GM23338 (cell line): Measurements from ENCODE around the gene CLIP1. TPM values are rescaled to one million over a fixed set of nuclear protein-coding genes. Genes with fewer than 3 reads are reported as not detected.
A peak's percentile ranks its signal among the peaks of the same experiment; 100 is the strongest.

Experiments used
- ATAC-seq: fragments of 200-7000 bp; cut with Tn5 transposase; 3 replicates; pipeline ENCODE4 v1.9.1; 2020
- DNase-seq: peaks from one replicate; pipeline ENCODE4 v3.0.0-alpha.2; 2015; ENCODE audit warnings: low spot score
- H2AFZ ChIP-seq: fragments of 200-600 bp; sonication (generic); 2 replicates; pipeline ENCODE4 v1.8.0; 2016; ENCODE audit warnings: antibody characterized with exemption, mild to moderate bottlenecking, moderate library complexity
- H3F3A ChIP-seq: fragments of 200-600 bp; sonication (generic); replicated peaks from 2 replicates; pipeline ENCODE4 v1.8.0; 2017; ENCODE audit warnings: antibody characterized with exemption, mixed run types, low read depth
- H3K27ac ChIP-seq: fragments of 200-600 bp; sonication (generic); 2 replicates; pipeline ENCODE4 v1.6.1; 2016; ENCODE audit warnings: low read depth
- H3K27me3 ChIP-seq: fragments of 200-600 bp; sonication (generic); 2 replicates; pipeline ENCODE4 v1.8.0; 2016; ENCODE audit warnings: mild to moderate bottlenecking, mixed run types, moderate library complexity; ENCODE audit not compliant: insufficient read depth
- H3K36me3 ChIP-seq: fragments of 200-600 bp; sonication (generic); 2 replicates; pipeline ENCODE4 v1.8.0; 2016; ENCODE audit warnings: mild to moderate bottlenecking; ENCODE audit not compliant: insufficient read depth
- H3K4me1 ChIP-seq: fragments of 200-600 bp; sonication (generic); 2 replicates; pipeline ENCODE4 v1.8.0; 2016; ENCODE audit warnings: mild to moderate bottlenecking, moderate library complexity; ENCODE audit not compliant: insufficient read depth
- H3K4me2 ChIP-seq: fragments of 200-600 bp; sonication (generic); 2 replicates; pipeline ENCODE4 v1.7.1; 2017; ENCODE audit warnings: mixed run types
- H3K4me3 ChIP-seq: fragments of 200-600 bp; sonication (generic); 2 replicates; pipeline ENCODE4 v1.6.1; 2016; ENCODE audit warnings: mixed run types
- H3K79me2 ChIP-seq: fragments of 200-600 bp; sonication (generic); replicated peaks from 2 replicates; pipeline ENCODE4 v1.8.0; 2017; ENCODE audit warnings: mild to moderate bottlenecking; ENCODE audit not compliant: insufficient read depth
- H3K9me2 ChIP-seq: fragments of 200-600 bp; sonication (generic); 2 replicates; pipeline ENCODE4 v1.8.0; 2017; ENCODE audit not compliant: insufficient read depth
- H4K20me1 ChIP-seq: fragments of 200-600 bp; sonication (generic); replicated peaks from 2 replicates; pipeline ENCODE4 v1.8.0; 2017; ENCODE audit warnings: mild to moderate bottlenecking; ENCODE audit not compliant: insufficient read depth
- H3K27ac Mint-ChIP-seq: 2 replicates; pipeline ENCODE4 v1.8.0; 2020; ENCODE audit warnings: inconsistent platforms, mild to moderate bottlenecking, moderate library complexity, mixed read lengths
- H3K27me3 Mint-ChIP-seq: 3 replicates; pipeline ENCODE4 v1.8.0; 2022; ENCODE audit warnings: low read depth, mild to moderate bottlenecking, moderate library complexity, mixed read lengths, inconsistent platforms; ENCODE audit not compliant: insufficient read depth, poor library complexity
- H3K36me3 Mint-ChIP-seq: 3 replicates; pipeline ENCODE4 v1.8.0; 2021; ENCODE audit warnings: low read depth, mild to moderate bottlenecking, inconsistent platforms, moderate library complexity, mixed read lengths
- H3K4me1 Mint-ChIP-seq: 3 replicates; pipeline ENCODE4 v1.8.0; 2020; ENCODE audit warnings: mild to moderate bottlenecking, inconsistent platforms, mixed read lengths
- H3K4me3 Mint-ChIP-seq: 3 replicates; pipeline ENCODE4 v1.8.0; 2021; ENCODE audit warnings: moderate library complexity, mild to moderate bottlenecking, inconsistent platforms, mixed read lengths
- H3K9me3 Mint-ChIP-seq: 3 replicates; pipeline ENCODE4 v1.8.0; 2020; ENCODE audit warnings: moderate library complexity, mild to moderate bottlenecking, inconsistent platforms, mixed read lengths
- EZH2 ChIP-seq: fragments of 200-600 bp; sonication (generic); IDR thresholded peaks from one replicate; pipeline ENCODE4 v1.8.0; 2017; ENCODE audit warnings: antibody characterized with exemption, mild to moderate bottlenecking, low read depth; ENCODE audit not compliant: unreplicated experiment
- EZH2phosphoT487 ChIP-seq: fragments of 200-600 bp; sonication (generic); IDR thresholded peaks from one replicate; pipeline ENCODE4 v1.8.1; 2018; ENCODE audit warnings: antibody characterized with exemption; ENCODE audit not compliant: unreplicated experiment
- JUNB ChIP-seq: IDR thresholded peaks from one replicate; pipeline ENCODE4 v1.6.1; 2016; ENCODE audit warnings: antibody characterized with exemption; ENCODE audit not compliant: unreplicated experiment
- NANOG ChIP-seq: IDR thresholded peaks from 2 replicates; pipeline ENCODE4 v1.6.1; 2016; ENCODE audit warnings: antibody characterized with exemption, borderline replicate concordance
- POLR2AphosphoS5 ChIP-seq: IDR thresholded peaks from 2 replicates; pipeline ENCODE4 v1.6.1; 2016; ENCODE audit warnings: antibody characterized with exemption, low read depth
- STAT1 ChIP-seq: IDR thresholded peaks from one replicate; pipeline ENCODE4 v1.6.1; 2016; ENCODE audit warnings: antibody characterized with exemption; ENCODE audit not compliant: unreplicated experiment
- ZNF114 ChIP-seq: fragments of 250-450 bp; sonication (Bioruptor Pico); IDR thresholded peaks from 2 replicates; pipeline ENCODE4 v1.5.0; 2020; ENCODE audit warnings: mild to moderate bottlenecking, moderate library complexity
- ZNF331 ChIP-seq: fragments of 250-450 bp; sonication (Bioruptor Pico); IDR thresholded peaks from 2 replicates; pipeline ENCODE4 v1.5.0; 2020; ENCODE audit warnings: low read depth, mild to moderate bottlenecking, moderate library complexity
- polyA plus RNA-seq: library from polyadenylated mRNA; unstranded; fragments of >200 nt; fragmentation: Nextera tagmentation; extraction: Ambion mirVana; gene quantifications from 2 replicates; pipeline ENCODE4 v1.2.1, GENCODE V29; 2016
- total RNA-seq: library from RNA; depleted of rRNA; stranded (reverse); fragments of >200 nt; shearing (Covaris generic); gene quantifications from 2 replicates; pipeline ENCODE4 v1.2.3, GENCODE V29; 2014
- TF ChIP-seq, protein P1 (sequence below): IDR thresholded peaks from 2 replicates; pipeline ENCODE4 v1.6.1; 2016; ENCODE audit warnings: antibody characterized with exemption
- TF ChIP-seq, protein P2 (sequence below): fragments of 250-450 bp; sonication (Bioruptor Pico); IDR thresholded peaks from 2 replicates; pipeline ENCODE4 v1.5.0; 2020; ENCODE audit warnings: mild to moderate bottlenecking, moderate library complexity
- TF ChIP-seq, protein P3 (sequence below): IDR thresholded peaks from one replicate; pipeline ENCODE4 v1.6.1; 2018; ENCODE audit warnings: antibody characterized with exemption; ENCODE audit not compliant: unreplicated experiment
- TF ChIP-seq, protein P4 (sequence below), 2 experiments: fragments of 200-600 bp in 1 of 2; sonication (generic) in 1 of 2; conservative IDR thresholded peaks; 2 replicates each; pipeline versions ENCODE4 v1.5.1 to v1.6.1; 2016 to 2017; ENCODE audit warnings: antibody characterized with exemption in 2 of 2, low read depth in 2 of 2, mild to moderate bottlenecking in 2 of 2, moderate library complexity in 1 of 2

The CLIP1 gene
- total and polyA plus RNA-seq, 2 experiments from 2014 or later: 11.5 to 21.1 TPM

DNA sequence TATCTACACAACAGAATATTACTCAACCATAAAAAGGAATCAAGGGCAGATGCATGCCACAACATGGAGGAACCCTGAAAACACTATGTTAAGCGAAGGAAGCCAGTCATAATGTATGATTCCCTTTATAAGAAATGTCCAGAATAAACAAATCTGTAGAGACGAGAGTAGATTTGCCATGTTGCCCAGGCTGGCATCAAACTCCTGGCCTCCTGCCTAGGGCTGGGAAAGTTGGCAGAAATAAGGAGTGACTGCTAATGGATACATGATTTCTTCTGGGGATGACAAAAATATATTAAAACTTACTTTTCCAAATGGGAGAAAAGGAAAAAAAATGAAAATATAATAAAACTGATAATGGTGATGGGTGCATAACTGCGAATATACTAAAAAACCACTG is 10.9 kb downstream of the CLIP1 start (continued):
- TF ChIP-seq NANOG (no peak), JUNB (no peak), EZH2phosphoT487 (no peak)
- TF ChIP-seq, protein P1, sequence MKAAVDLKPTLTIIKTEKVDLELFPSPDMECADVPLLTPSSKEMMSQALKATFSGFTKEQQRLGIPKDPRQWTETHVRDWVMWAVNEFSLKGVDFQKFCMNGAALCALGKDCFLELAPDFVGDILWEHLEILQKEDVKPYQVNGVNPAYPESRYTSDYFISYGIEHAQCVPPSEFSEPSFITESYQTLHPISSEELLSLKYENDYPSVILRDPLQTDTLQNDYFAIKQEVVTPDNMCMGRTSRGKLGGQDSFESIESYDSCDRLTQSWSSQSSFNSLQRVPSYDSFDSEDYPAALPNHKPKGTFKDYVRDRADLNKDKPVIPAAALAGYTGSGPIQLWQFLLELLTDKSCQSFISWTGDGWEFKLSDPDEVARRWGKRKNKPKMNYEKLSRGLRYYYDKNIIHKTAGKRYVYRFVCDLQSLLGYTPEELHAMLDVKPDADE: no peak

DNA sequence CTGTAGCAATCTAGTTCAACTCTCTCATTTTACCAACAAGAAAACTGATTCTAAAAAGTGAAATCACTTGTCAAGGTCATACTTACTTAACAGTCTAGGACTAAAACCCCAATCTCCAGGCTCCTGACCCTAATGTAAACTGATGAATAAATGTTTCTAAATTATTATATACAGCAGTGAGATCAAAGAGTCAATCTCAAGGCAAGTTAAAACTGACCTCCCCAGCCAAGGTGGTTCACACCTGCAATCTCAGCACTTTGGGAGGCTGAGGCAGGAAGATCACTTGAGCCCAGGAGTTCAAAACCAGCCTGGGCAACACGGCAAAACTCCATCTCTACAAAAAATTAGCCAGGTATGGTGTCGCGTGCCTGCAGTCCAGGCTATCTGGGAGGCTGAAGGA is 15.3 kb downstream of the CLIP1 start:
- H3K79me2 ChIP-seq: peaks cover 4% of the 10 kb centered on the region; the same call in 1 of the 2 replicates
- Mint-ChIP-seq H3K27me3 (peaks cover 3% of the 10 kb centered on the region), H3K4me1 (no peaks in the 10 kb centered on the region), H3K27ac (peak overlapping the region; percentile 30), H3K36me3 (peaks cover 7% of the 10 kb centered on the region; the same call in 2 of the 3 replicates), H3K9me3 (peaks cover 2% of the 10 kb centered on the region; the same call in 2 of the 3 replicates), H3K4me3 (no peak overlapping the region)
- H3K4me3 ChIP-seq: no peak overlapping the region
- no peak overlapping the region for H2AFZ ChIP-seq
- no peak overlapping the region for H3K27ac ChIP-seq
- H3K36me3 ChIP-seq: no peaks in the 10 kb centered on the region
- no peak for ATAC-seq
- no peak overlapping the region for H3K4me2 ChIP-seq
- H3K9me2 ChIP-seq: no peaks in the 10 kb centered on the region
- TF ChIP-seq, protein P2, sequence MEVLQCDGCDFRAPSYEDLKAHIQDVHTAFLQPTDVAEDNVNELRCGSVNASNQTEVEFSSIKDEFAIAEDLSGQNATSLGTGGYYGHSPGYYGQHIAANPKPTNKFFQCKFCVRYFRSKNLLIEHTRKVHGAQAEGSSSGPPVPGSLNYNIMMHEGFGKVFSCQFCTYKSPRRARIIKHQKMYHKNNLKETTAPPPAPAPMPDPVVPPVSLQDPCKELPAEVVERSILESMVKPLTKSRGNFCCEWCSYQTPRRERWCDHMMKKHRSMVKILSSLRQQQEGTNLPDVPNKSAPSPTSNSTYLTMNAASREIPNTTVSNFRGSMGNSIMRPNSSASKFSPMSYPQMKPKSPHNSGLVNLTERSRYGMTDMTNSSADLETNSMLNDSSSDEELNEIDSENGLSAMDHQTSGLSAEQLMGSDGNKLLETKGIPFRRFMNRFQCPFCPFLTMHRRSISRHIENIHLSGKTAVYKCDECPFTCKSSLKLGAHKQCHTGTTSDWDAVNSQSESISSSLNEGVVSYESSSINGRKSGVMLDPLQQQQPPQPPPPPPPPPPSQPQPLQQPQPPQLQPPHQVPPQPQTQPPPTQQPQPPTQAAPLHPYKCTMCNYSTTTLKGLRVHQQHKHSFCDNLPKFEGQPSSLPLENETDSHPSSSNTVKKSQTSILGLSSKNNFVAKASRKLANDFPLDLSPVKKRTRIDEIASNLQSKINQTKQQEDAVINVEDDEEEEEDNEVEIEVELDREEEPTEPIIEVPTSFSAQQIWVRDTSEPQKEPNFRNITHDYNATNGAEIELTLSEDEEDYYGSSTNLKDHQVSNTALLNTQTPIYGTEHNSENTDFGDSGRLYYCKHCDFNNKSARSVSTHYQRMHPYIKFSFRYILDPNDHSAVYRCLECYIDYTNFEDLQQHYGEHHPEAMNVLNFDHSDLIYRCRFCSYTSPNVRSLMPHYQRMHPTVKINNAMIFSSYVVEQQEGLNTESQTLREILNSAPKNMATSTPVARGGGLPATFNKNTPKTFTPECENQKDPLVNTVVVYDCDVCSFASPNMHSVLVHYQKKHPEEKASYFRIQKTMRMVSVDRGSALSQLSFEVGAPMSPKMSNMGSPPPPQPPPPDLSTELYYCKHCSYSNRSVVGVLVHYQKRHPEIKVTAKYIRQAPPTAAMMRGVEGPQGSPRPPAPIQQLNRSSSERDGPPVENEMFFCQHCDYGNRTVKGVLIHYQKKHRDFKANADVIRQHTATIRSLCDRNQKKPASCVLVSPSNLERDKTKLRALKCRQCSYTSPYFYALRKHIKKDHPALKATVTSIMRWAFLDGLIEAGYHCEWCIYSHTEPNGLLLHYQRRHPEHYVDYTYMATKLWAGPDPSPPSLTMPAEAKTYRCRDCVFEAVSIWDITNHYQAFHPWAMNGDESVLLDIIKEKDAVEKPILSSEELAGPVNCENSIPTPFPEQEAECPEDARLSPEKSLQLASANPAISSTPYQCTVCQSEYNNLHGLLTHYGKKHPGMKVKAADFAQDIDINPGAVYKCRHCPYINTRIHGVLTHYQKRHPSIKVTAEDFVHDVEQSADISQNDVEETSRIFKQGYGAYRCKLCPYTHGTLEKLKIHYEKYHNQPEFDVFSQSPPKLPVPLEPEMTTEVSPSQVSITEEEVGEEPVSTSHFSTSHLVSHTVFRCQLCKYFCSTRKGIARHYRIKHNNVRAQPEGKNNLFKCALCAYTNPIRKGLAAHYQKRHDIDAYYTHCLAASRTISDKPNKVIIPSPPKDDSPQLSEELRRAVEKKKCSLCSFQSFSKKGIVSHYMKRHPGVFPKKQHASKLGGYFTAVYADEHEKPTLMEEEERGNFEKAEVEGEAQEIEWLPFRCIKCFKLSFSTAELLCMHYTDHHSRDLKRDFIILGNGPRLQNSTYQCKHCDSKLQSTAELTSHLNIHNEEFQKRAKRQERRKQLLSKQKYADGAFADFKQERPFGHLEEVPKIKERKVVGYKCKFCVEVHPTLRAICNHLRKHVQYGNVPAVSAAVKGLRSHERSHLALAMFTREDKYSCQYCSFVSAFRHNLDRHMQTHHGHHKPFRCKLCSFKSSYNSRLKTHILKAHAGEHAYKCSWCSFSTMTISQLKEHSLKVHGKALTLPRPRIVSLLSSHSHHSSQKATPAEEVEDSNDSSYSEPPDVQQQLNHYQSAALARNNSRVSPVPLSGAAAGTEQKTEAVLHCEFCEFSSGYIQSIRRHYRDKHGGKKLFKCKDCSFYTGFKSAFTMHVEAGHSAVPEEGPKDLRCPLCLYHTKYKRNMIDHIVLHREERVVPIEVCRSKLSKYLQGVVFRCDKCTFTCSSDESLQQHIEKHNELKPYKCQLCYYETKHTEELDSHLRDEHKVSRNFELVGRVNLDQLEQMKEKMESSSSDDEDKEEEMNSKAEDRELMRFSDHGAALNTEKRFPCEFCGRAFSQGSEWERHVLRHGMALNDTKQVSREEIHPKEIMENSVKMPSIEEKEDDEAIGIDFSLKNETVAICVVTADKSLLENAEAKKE (CRISPR knock-in tag): no peak
- TF ChIP-seq ZNF331 (no peak), ZNF114 (no peak), STAT1 (no peak), POLR2AphosphoS5 (no peak), EZH2phosphoT487 (no peak), EZH2 (no peak), JUNB (no peak)
- TF ChIP-seq, protein P3, sequence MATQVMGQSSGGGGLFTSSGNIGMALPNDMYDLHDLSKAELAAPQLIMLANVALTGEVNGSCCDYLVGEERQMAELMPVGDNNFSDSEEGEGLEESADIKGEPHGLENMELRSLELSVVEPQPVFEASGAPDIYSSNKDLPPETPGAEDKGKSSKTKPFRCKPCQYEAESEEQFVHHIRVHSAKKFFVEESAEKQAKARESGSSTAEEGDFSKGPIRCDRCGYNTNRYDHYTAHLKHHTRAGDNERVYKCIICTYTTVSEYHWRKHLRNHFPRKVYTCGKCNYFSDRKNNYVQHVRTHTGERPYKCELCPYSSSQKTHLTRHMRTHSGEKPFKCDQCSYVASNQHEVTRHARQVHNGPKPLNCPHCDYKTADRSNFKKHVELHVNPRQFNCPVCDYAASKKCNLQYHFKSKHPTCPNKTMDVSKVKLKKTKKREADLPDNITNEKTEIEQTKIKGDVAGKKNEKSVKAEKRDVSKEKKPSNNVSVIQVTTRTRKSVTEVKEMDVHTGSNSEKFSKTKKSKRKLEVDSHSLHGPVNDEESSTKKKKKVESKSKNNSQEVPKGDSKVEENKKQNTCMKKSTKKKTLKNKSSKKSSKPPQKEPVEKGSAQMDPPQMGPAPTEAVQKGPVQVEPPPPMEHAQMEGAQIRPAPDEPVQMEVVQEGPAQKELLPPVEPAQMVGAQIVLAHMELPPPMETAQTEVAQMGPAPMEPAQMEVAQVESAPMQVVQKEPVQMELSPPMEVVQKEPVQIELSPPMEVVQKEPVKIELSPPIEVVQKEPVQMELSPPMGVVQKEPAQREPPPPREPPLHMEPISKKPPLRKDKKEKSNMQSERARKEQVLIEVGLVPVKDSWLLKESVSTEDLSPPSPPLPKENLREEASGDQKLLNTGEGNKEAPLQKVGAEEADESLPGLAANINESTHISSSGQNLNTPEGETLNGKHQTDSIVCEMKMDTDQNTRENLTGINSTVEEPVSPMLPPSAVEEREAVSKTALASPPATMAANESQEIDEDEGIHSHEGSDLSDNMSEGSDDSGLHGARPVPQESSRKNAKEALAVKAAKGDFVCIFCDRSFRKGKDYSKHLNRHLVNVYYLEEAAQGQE: no peak
- TF ChIP-seq, protein P4, sequence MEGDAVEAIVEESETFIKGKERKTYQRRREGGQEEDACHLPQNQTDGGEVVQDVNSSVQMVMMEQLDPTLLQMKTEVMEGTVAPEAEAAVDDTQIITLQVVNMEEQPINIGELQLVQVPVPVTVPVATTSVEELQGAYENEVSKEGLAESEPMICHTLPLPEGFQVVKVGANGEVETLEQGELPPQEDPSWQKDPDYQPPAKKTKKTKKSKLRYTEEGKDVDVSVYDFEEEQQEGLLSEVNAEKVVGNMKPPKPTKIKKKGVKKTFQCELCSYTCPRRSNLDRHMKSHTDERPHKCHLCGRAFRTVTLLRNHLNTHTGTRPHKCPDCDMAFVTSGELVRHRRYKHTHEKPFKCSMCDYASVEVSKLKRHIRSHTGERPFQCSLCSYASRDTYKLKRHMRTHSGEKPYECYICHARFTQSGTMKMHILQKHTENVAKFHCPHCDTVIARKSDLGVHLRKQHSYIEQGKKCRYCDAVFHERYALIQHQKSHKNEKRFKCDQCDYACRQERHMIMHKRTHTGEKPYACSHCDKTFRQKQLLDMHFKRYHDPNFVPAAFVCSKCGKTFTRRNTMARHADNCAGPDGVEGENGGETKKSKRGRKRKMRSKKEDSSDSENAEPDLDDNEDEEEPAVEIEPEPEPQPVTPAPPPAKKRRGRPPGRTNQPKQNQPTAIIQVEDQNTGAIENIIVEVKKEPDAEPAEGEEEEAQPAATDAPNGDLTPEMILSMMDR (conservative IDR thresholded peaks at IDR 0.05; ENCODE audit: low read depth in 2 of 2): no peak
- TF ChIP-seq, protein P1: no peak
- no peak for DNase-seq
- no peaks in the 10 kb centered on the region for H3K4me1 ChIP-seq
- no peaks in the 10 kb centered on the region for H3F3A ChIP-seq
- no peaks in the 10 kb centered on the region for H4K20me1 ChIP-seq
- H3K27me3 ChIP-seq: no peaks in the 10 kb centered on the region
